ENCODE measurements around the gene CCDC149. TPM values are rescaled to one million over a fixed set of nuclear protein-coding genes. Genes with fewer than 3 reads are reported as not detected.

The CCDC149 gene
- total RNA-seq, 1 experiment from 2014 or later, result 3.6 TPM

DNA sequence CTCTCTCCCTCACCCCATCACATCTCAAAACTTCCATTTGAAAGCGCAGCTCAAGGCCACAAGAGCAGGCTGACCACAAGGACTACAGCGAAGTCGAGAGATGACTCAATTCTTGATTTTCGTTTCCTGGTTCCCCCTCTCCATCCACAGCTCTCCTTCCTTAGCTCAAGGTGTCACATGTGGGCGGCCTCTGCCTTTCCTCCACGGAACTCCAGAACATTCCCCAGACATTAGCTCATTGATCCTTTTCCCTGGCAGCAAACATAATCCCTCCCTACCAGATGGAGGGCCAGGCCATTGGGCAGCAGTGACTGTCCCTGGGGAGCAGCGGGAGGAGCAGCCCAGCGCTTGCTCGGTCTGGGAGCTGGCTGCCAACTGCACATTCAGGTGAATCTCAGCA is 56.3 kb downstream of the CCDC149 start:
- ChIA-PET CTCF (no interaction called here), POLR2A (no interaction called here)
- H3K27ac ChIP-seq (ENCODE audit: low read length), result no peak overlapping the region
- H3K4me1 ChIP-seq (ENCODE audit: control insufficient read depth, insufficient read depth, low read length), result no peaks in the 10 kb centered on the region
- no peak overlapping the region for H3K4me3 ChIP-seq (ENCODE audit: low read depth in 2 of 2, low read length in 2 of 2)
- BruUV-seq (replicated peaks), result no TSS peak
- intact Hi-C loops (cut with micrococcal nuclease; ENCODE audit: unreplicated experiment) (no loop called here), in situ Hi-C loops (cut with HindIII; ENCODE audit: low pct_unique_long_range_greater_than_20kb, low sequenced_read_pairs) (no loop called here)
- TF ChIP-seq, protein P1, sequence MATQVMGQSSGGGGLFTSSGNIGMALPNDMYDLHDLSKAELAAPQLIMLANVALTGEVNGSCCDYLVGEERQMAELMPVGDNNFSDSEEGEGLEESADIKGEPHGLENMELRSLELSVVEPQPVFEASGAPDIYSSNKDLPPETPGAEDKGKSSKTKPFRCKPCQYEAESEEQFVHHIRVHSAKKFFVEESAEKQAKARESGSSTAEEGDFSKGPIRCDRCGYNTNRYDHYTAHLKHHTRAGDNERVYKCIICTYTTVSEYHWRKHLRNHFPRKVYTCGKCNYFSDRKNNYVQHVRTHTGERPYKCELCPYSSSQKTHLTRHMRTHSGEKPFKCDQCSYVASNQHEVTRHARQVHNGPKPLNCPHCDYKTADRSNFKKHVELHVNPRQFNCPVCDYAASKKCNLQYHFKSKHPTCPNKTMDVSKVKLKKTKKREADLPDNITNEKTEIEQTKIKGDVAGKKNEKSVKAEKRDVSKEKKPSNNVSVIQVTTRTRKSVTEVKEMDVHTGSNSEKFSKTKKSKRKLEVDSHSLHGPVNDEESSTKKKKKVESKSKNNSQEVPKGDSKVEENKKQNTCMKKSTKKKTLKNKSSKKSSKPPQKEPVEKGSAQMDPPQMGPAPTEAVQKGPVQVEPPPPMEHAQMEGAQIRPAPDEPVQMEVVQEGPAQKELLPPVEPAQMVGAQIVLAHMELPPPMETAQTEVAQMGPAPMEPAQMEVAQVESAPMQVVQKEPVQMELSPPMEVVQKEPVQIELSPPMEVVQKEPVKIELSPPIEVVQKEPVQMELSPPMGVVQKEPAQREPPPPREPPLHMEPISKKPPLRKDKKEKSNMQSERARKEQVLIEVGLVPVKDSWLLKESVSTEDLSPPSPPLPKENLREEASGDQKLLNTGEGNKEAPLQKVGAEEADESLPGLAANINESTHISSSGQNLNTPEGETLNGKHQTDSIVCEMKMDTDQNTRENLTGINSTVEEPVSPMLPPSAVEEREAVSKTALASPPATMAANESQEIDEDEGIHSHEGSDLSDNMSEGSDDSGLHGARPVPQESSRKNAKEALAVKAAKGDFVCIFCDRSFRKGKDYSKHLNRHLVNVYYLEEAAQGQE (IDR thresholded peaks at IDR 0.05; ENCODE audit: insufficient read depth in 1 of 2, low read depth in 2 of 2, low read length in 1 of 2), result no peak
- TF ChIP-seq, protein P2, sequence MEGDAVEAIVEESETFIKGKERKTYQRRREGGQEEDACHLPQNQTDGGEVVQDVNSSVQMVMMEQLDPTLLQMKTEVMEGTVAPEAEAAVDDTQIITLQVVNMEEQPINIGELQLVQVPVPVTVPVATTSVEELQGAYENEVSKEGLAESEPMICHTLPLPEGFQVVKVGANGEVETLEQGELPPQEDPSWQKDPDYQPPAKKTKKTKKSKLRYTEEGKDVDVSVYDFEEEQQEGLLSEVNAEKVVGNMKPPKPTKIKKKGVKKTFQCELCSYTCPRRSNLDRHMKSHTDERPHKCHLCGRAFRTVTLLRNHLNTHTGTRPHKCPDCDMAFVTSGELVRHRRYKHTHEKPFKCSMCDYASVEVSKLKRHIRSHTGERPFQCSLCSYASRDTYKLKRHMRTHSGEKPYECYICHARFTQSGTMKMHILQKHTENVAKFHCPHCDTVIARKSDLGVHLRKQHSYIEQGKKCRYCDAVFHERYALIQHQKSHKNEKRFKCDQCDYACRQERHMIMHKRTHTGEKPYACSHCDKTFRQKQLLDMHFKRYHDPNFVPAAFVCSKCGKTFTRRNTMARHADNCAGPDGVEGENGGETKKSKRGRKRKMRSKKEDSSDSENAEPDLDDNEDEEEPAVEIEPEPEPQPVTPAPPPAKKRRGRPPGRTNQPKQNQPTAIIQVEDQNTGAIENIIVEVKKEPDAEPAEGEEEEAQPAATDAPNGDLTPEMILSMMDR (IDR thresholded peaks at IDR 0.05), result no peak
- TF ChIP-seq TCF7L2 (IDR thresholded peaks at IDR 0.05; ENCODE audit: low read depth, low read length) (no peak), SIN3A (IDR thresholded peaks at IDR 0.05; ENCODE audit: borderline replicate concordance, insufficient read depth, low read depth, low read length) (no peak), POLR2AphosphoS5 (IDR thresholded peaks at IDR 0.05; ENCODE audit: low read depth, low read length) (no peak)
- DNase-seq (ENCODE audit: low read depth, low spot score) (no peak), ATAC-seq (no peak)
- H3K27me3 ChIP-seq (ENCODE audit: control insufficient read depth, insufficient read depth, low read length), result no peaks in the 10 kb centered on the region
- no peaks in the 10 kb centered on the region for H3K9me3 ChIP-seq (ENCODE audit: control insufficient read depth, insufficient read depth, low read depth, low read length)
- no peaks in the 10 kb centered on the region for H3K36me3 ChIP-seq (ENCODE audit: control insufficient read depth, insufficient read depth, low read length)

DNA sequence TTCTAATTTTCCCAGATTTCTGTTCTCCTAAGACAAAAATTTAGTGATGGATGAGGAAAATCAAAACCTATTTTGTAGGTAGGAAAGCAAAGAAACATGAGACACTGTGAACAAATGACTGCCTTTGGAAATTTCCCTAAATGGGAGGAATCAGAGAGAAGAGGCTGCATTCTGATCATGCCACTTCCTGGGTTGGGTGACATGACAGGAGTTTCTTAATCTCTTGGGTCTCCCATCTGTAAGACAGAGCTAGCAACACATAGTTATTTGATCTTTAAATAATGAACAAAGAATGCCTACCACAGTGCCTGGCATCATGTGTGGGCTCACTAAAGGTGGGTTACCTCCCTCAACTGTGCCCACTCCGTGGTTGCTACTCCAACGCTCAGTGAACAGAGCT is 57.1 kb downstream of the CCDC149 start:
- intact Hi-C loops (cut with micrococcal nuclease; ENCODE audit: unreplicated experiment), result no loop called here
- no peak for DNase-seq (ENCODE audit: low read depth, low spot score)
- POLR2A ChIA-PET, result no interaction called here

More for the DNA sequence above, 57.1 kb downstream of the CCDC149 start:
- CTCF ChIA-PET, result no interaction called here
- Histone ChIP-seq H3K27ac (ENCODE audit: low read length) (no peak overlapping the region), H3K27me3 (ENCODE audit: control insufficient read depth, insufficient read depth, low read length) (no peaks in the 10 kb centered on the region), H3K36me3 (ENCODE audit: control insufficient read depth, insufficient read depth, low read length) (no peaks in the 10 kb centered on the region), H3K4me3 (ENCODE audit: low read depth in 2 of 2, low read length in 2 of 2) (no peak overlapping the region), H3K9me3 (ENCODE audit: control insufficient read depth, insufficient read depth, low read depth, low read length) (no peaks in the 10 kb centered on the region), H3K4me1 (ENCODE audit: control insufficient read depth, insufficient read depth, low read length) (no peaks in the 10 kb centered on the region)
- in situ Hi-C loops (cut with HindIII; ENCODE audit: low pct_unique_long_range_greater_than_20kb, low sequenced_read_pairs), result no loop called here
- TF ChIP-seq, protein P2 (IDR thresholded peaks at IDR 0.05), result no peak
- TF ChIP-seq TCF7L2 (IDR thresholded peaks at IDR 0.05; ENCODE audit: low read depth, low read length) (no peak), SIN3A (IDR thresholded peaks at IDR 0.05; ENCODE audit: borderline replicate concordance, insufficient read depth, low read depth, low read length) (no peak), POLR2AphosphoS5 (IDR thresholded peaks at IDR 0.05; ENCODE audit: low read depth, low read length) (no peak)
- TF ChIP-seq, protein P1 (IDR thresholded peaks at IDR 0.05; ENCODE audit: insufficient read depth in 1 of 2, low read depth in 2 of 2, low read length in 1 of 2), result no peak
- BruUV-seq (replicated peaks), result no TSS peak
- ATAC-seq, result no peak

Data from Panc1 (cell line).